Measurements from ENCODE around the gene IKZF3. TPM values are rescaled to one million over a fixed set of nuclear protein-coding genes. Genes with fewer than 3 reads are reported as not detected.
A peak's percentile ranks its signal among the peaks of the same experiment; 100 is the strongest.

IKZF3 gene
- total RNA-seq, 1 experiment from 2014 or later = 0.81 TPM

- TF ChIP-seq SP1 (CRISPR knock-in tag; conservative IDR thresholded peaks at IDR 0.05) = peak; percentile 74; the same call in 1 of the 2 replicates
- no peak for TF ChIP-seq ZNF121 (CRISPR knock-in tag; IDR thresholded peaks at IDR 0.05)
- TF ChIP-seq HMGA2 (CRISPR knock-in tag; IDR thresholded peaks at IDR 0.05) = no peak
- TF ChIP-seq IRF2 (CRISPR knock-in tag; IDR thresholded peaks at IDR 0.05; ENCODE audit: borderline replicate concordance, low read depth) = no peak
- no peak for TF ChIP-seq MXD4 (CRISPR knock-in tag; IDR thresholded peaks at IDR 0.05; ENCODE audit: borderline replicate concordance)
- peak; percentile 71 for TF ChIP-seq USF2 (CRISPR knock-in tag; IDR thresholded peaks at IDR 0.05)
- peak; percentile 82 for TF ChIP-seq GABPB1 (CRISPR knock-in tag; IDR thresholded peaks at IDR 0.05)
- TF ChIP-seq ZNF532 (CRISPR knock-in tag; IDR thresholded peaks at IDR 0.05; ENCODE audit: borderline replicate concordance) = no peak
- peak; percentile 97 for TF ChIP-seq CREB1 (CRISPR knock-in tag; IDR thresholded peaks at IDR 0.05)
- TF ChIP-seq ATF3 (CRISPR knock-in tag; conservative IDR thresholded peaks at IDR 0.05) = peak; percentile 58; the same call in 1 of the 2 replicates
- TF ChIP-seq ZNF232 (CRISPR knock-in tag; IDR thresholded peaks at IDR 0.05) = peak; percentile 98
- peak; percentile 97 for TF ChIP-seq MYBL2 (CRISPR knock-in tag; IDR thresholded peaks at IDR 0.05)
- TF ChIP-seq ZNF671 (CRISPR knock-in tag; IDR thresholded peaks at IDR 0.05) = no peak
- peak; percentile 59; the same call in 1 of the 2 replicates for TF ChIP-seq PRDM15 (CRISPR knock-in tag; IDR thresholded peaks at IDR 0.05)
- peak; percentile 95 for TF ChIP-seq IRF1 (CRISPR knock-in tag; IDR thresholded peaks at IDR 0.05)
- no peak; the same call in 1 of the 2 replicates for TF ChIP-seq ZNF138 (CRISPR knock-in tag; conservative IDR thresholded peaks at IDR 0.05)
- TF ChIP-seq E2F1 (CRISPR knock-in tag; IDR thresholded peaks at IDR 0.05) = peak; percentile 98
- TF ChIP-seq RELA (CRISPR knock-in tag; IDR thresholded peaks at IDR 0.05; ENCODE audit: borderline replicate concordance) = peak; percentile 97
- peak; percentile 87; the same call in 1 of the 2 replicates for TF ChIP-seq CREM (CRISPR knock-in tag; IDR thresholded peaks at IDR 0.05)
- no peak for TF ChIP-seq RORB (CRISPR knock-in tag; IDR thresholded peaks at IDR 0.05)
- peak; percentile 80 for TF ChIP-seq TEAD4 (CRISPR knock-in tag; IDR thresholded peaks at IDR 0.05)
- no peak for TF ChIP-seq OVOL2 (CRISPR knock-in tag; IDR thresholded peaks at IDR 0.05; ENCODE audit: borderline replicate concordance)
- peak; percentile 97 for TF ChIP-seq TEAD1 (CRISPR knock-in tag; IDR thresholded peaks at IDR 0.05)
- TF ChIP-seq E2F4 (CRISPR knock-in tag; IDR thresholded peaks at IDR 0.05; ENCODE audit: borderline replicate concordance, low read depth) = peak; percentile 88
- peak; percentile 100 for TF ChIP-seq MAX (CRISPR knock-in tag; IDR thresholded peaks at IDR 0.05)
Observed at GRCh38 chr17:39863918-39864746, at the start of gene IKZF3 (continued).
